GM13977 (cell line): ENCODE data around the gene KAZN.

Experiments used
- DNase-seq: peaks from one replicate; pipeline ENCODE4 v3.0.0; 2012; ENCODE audit warnings: low spot score
- in situ Hi-C: fragments of 300-500 bp; cut with MboI; formaldehyde crosslinking; loops from one replicate; pipeline ENCODE4 v1.12.0; 2022; ENCODE audit warnings: low sequenced_read_pairs, low pct_unique_long_range_greater_than_20kb, mixed read lengths, inconsistent platforms; ENCODE audit not compliant: unreplicated experiment
- TF ChIP-seq, protein P1 (sequence below): IDR thresholded peaks from 2 replicates; pipeline ENCODE4 v1.5.1; 2012; ENCODE audit warnings: mild to moderate bottlenecking, control low read depth; ENCODE audit not compliant: insufficient read depth; ENCODE audit errors: extremely low read depth, missing control alignments

Gene KAZN

DNA sequence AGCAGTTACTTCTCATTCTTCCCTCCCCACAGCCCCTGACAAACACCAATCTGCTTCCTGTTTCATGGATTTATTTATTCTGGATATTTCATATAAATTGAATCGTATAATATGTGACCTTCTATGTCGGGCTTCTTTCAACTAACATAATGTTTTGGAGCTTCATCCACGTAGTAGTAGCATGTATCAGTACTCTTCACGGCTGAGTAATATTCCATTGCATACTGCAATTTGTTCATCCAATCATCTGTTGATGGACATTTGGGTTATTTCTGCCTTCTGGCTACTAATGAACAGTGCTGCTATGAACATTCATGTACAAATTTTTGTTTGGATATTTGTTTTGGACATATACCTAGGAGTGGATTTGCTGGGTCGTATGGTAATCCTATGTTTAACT lies 1.9 kb upstream of the KAZN start:
- TF ChIP-seq, protein P1, sequence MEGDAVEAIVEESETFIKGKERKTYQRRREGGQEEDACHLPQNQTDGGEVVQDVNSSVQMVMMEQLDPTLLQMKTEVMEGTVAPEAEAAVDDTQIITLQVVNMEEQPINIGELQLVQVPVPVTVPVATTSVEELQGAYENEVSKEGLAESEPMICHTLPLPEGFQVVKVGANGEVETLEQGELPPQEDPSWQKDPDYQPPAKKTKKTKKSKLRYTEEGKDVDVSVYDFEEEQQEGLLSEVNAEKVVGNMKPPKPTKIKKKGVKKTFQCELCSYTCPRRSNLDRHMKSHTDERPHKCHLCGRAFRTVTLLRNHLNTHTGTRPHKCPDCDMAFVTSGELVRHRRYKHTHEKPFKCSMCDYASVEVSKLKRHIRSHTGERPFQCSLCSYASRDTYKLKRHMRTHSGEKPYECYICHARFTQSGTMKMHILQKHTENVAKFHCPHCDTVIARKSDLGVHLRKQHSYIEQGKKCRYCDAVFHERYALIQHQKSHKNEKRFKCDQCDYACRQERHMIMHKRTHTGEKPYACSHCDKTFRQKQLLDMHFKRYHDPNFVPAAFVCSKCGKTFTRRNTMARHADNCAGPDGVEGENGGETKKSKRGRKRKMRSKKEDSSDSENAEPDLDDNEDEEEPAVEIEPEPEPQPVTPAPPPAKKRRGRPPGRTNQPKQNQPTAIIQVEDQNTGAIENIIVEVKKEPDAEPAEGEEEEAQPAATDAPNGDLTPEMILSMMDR: no peak
- in situ Hi-C loops: no loop called here
- DNase-seq: no peak

GRCh38 chr1:14597343-14598006 lies 1.0 kb upstream of the KAZN start:
- no peak for DNase-seq
- in situ Hi-C loops: no loop called here
- TF ChIP-seq, protein P1: no peak

GRCh38 chr1:14598007-14598497 lies 433 bp upstream of the KAZN start:
- TF ChIP-seq, protein P1: no peak
- in situ Hi-C loops: no loop called here
- DNase-seq: peak; percentile 40

DNA sequence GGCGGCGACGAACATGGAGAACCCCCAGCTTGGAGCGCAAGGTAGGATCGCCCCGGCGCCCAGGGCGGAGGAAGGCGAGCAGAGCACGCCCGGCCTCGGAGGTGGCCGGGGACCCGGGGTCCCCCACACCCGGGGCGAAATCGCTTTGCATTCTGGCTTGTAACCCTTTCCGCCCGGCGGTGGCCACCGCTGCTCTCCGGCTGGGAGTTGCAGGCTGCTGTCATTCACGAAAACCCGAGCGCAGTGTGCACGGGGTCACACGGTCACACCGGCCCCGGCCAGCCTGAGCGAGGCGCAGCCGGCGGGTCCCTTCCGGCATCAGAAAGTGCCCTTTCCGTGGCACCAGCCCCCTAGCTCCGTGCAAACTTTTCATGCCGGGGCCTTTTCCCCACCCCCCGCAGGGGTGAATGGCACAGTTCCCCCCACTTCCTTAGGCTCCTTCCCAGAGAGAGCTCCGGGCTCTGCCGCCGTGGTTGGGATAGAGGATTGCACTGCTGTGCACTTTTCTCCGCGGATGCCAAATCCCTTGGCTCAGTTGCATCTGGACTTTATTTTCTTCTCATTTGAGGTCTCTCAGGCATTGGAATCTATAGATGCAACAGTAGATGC lies 802 bp downstream of the KAZN start:
- in situ Hi-C loops: no loop called here
- TF ChIP-seq, protein P1: no peak
- DNase-seq: peak; percentile 51

DNA sequence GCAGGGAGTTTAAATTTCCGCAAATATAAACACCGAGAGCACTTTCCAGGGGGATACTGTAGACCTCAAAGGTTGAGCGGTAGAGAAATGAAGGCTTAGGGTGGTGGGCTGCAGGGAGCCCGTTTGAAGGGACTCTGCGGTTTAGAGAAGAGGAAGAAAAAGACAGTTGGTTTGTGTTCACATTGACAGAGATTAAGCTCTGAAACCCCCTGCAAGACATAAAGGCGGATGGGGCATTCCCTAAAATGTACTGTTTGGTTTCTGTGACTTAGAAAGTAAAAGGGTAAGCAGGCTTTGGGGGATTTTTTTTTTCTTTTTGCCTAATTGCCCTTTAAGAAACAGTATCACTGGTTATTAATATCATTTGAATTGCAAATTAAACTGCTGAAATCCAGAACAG lies 1.3 kb downstream of the KAZN start:
- in situ Hi-C loops: no loop called here
- TF ChIP-seq, protein P1: no peak
- DNase-seq: peak; percentile 74

- in situ Hi-C loops: no loop called here
- TF ChIP-seq, protein P1: no peak
- DNase-seq: no peak
These were observed 2.1 kb downstream of the KAZN start for GRCh38 chr1:14600405-14601112.
